Ovary (tissue), 3 donors: ENCODE data around the gene TMEM240.

Experiments used
- POLR2A ChIP-seq: fragments of 450-650 bp; IDR thresholded peaks from one replicate; pipeline ENCODE4 v1.6.1; 2017; ENCODE audit warnings: antibody characterized with exemption, mild to moderate bottlenecking, moderate library complexity
- TF ChIP-seq, protein P1 (sequence below), 3 donors: fragments of 450-650 bp in 2 of 3; fragments of 200-600 bp in 1 of 3; IDR thresholded peaks; one replicate each; pipeline versions ENCODE4 v1.5.1 to v1.8.0; 2016 to 2022; ENCODE audit warnings: antibody characterized with exemption in 3 of 3, mild to moderate bottlenecking in 1 of 3
- donor health status: DM: no; HTN: no; CAD: no.

DNA sequence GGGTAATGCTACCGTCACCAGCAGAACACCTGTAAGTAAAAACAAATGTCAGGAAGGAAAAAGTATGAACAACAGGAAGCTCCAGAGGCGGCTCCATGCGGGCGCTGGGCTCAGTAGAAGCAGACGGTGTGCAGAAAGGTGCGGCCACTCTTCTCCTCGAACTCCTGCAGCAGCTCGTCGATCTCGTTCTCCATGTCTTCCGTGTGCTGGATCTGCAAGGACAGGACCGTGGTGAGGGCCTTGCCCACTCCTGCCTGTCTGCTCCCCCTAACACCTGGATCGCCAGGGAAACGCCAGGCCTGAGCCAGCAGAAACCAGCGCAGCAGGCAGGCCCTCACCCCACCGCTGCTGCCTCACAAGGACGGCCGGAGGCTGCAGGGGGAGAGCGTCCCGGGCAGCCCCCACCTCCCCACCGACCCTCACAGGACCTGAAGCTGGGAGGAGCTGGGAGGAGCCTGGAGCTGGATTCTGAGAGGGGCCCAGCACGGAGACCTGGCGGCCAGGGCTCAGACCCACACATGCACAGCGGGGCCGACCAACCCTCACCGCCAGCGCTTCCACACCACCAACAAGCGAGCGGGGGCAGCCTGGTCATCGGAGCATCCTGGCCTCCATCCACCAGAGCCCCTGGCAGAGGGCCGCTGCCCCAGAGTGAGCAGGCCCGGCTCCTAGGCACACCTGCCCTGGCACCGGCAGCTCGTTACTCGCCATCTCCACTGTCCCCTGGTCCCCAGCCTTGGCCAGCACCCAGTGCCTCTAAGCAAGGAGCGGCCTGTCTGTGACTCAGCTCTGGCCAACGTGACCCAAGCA, 1.7 kb upstream of the TMEM240 start:
- TF ChIP-seq, protein P1, sequence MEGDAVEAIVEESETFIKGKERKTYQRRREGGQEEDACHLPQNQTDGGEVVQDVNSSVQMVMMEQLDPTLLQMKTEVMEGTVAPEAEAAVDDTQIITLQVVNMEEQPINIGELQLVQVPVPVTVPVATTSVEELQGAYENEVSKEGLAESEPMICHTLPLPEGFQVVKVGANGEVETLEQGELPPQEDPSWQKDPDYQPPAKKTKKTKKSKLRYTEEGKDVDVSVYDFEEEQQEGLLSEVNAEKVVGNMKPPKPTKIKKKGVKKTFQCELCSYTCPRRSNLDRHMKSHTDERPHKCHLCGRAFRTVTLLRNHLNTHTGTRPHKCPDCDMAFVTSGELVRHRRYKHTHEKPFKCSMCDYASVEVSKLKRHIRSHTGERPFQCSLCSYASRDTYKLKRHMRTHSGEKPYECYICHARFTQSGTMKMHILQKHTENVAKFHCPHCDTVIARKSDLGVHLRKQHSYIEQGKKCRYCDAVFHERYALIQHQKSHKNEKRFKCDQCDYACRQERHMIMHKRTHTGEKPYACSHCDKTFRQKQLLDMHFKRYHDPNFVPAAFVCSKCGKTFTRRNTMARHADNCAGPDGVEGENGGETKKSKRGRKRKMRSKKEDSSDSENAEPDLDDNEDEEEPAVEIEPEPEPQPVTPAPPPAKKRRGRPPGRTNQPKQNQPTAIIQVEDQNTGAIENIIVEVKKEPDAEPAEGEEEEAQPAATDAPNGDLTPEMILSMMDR (IDR thresholded peaks at IDR 0.05), result no peak
- no peak for TF ChIP-seq POLR2A
